ENCODE data around the gene CTNNA2.

The CTNNA2 gene

GRCh38 chr2:79846878-79847277 is 334.0 kb downstream of the CTNNA2 start:
- Histone ChIP-seq H3K9ac (no peak overlapping the region), H3K36me3 (no peaks in the 10 kb centered on the region), H3K27me3 (no peaks in the 10 kb centered on the region), H3K4me1 (no peaks in the 10 kb centered on the region), H4K20me1 (no peaks in the 10 kb centered on the region), H3K4me2 (no peak overlapping the region), H3K27ac (no peak overlapping the region), H3K4me3 (no peak overlapping the region), H3K9me3 (replicated peaks in 1 of 11) (no peaks in the 10 kb centered on the region)
- TF ChIP-seq Cebpa-rat (IDR thresholded peaks at IDR 0.05), result no peak

- Histone ChIP-seq H3K9ac (no peak overlapping the region), H3K4me1 (no peaks in the 10 kb centered on the region), H4K20me1 (no peaks in the 10 kb centered on the region), H3K27me3 (no peaks in the 10 kb centered on the region), H3K36me3 (no peaks in the 10 kb centered on the region), H3K9me3 (replicated peaks in 1 of 11) (no peaks in the 10 kb centered on the region), H3K4me3 (no peak overlapping the region), H3K27ac (no peak overlapping the region), H3K4me2 (no peak overlapping the region)
- no peak for TF ChIP-seq Cebpa-rat (IDR thresholded peaks at IDR 0.05)
These were observed 336.4 kb downstream of the CTNNA2 start for GRCh38 chr2:79849241-79849640.

- H3K27ac ChIP-seq, result no peak overlapping the region
- no peaks in the 10 kb centered on the region for H3K9me3 ChIP-seq (replicated peaks in 1 of 11)
- no peak overlapping the region for H3K4me3 ChIP-seq
- no peaks in the 10 kb centered on the region for H3K36me3 ChIP-seq
- H3K4me2 ChIP-seq, result no peak overlapping the region
- no peaks in the 10 kb centered on the region for H4K20me1 ChIP-seq
- no peaks in the 10 kb centered on the region for H3K4me1 ChIP-seq
- no peak overlapping the region for H3K9ac ChIP-seq
- H3K27me3 ChIP-seq, result no peaks in the 10 kb centered on the region
- no peak for TF ChIP-seq Cebpa-rat (IDR thresholded peaks at IDR 0.05)
These were observed 337.1 kb downstream of the CTNNA2 start for GRCh38 chr2:79849949-79850348.

- H3K36me3 ChIP-seq, result no peaks in the 10 kb centered on the region
- no peak overlapping the region for H3K27ac ChIP-seq
- no peaks in the 10 kb centered on the region for H3K9me3 ChIP-seq (replicated peaks in 1 of 11)
- no peaks in the 10 kb centered on the region for H3K4me1 ChIP-seq
- H3K9ac ChIP-seq, result no peak overlapping the region
- no peaks in the 10 kb centered on the region for H3K27me3 ChIP-seq
- TF ChIP-seq Cebpa-rat (IDR thresholded peaks at IDR 0.05), result no peak
- no peak overlapping the region for H3K4me3 ChIP-seq
- no peak overlapping the region for H3K4me2 ChIP-seq
- no peaks in the 10 kb centered on the region for H4K20me1 ChIP-seq
These were observed 338.1 kb downstream of the CTNNA2 start for GRCh38 chr2:79850912-79851311.

- Histone ChIP-seq H3K27ac (no peak overlapping the region), H3K36me3 (no peaks in the 10 kb centered on the region), H3K4me1 (no peaks in the 10 kb centered on the region), H3K9me3 (replicated peaks in 1 of 11) (no peaks in the 10 kb centered on the region), H3K4me3 (no peak overlapping the region), H4K20me1 (no peaks in the 10 kb centered on the region), H3K4me2 (no peak overlapping the region), H3K9ac (no peak overlapping the region), H3K27me3 (no peaks in the 10 kb centered on the region)
- TF ChIP-seq Cebpa-rat (IDR thresholded peaks at IDR 0.05), result no peak
These were observed 342.6 kb downstream of the CTNNA2 start for GRCh38 chr2:79855264-79856006.

GRCh38 chr2:79857888-79858287 is 345.0 kb downstream of the CTNNA2 start:
- Histone ChIP-seq H4K20me1 (no peaks in the 10 kb centered on the region), H3K27ac (no peak overlapping the region), H3K4me3 (no peak overlapping the region), H3K27me3 (no peaks in the 10 kb centered on the region), H3K36me3 (no peaks in the 10 kb centered on the region), H3K9ac (no peak overlapping the region), H3K4me1 (peaks cover 0 to 9% (median under 1%) of the 10 kb centered on the region in 10 experiments; a peak in 6 of 20 replicates), H3K9me3 (replicated peaks in 1 of 11) (no peaks in the 10 kb centered on the region), H3K4me2 (no peak overlapping the region)
- no peak for TF ChIP-seq Cebpa-rat (IDR thresholded peaks at IDR 0.05)

GRCh38 chr2:79860228-79861058 is 347.6 kb downstream of the CTNNA2 start:
- H3K27ac ChIP-seq, result no peak overlapping the region
- H3K4me1 ChIP-seq, result peaks cover 0 to 19% (median 9%) of the 10 kb centered on the region in 10 experiments; a peak in 7 of 20 replicates
- H3K9me3 ChIP-seq (replicated peaks in 1 of 11), result no peaks in the 10 kb centered on the region
- H3K27me3 ChIP-seq, result no peaks in the 10 kb centered on the region
- no peak overlapping the region for H3K4me3 ChIP-seq
- no peak overlapping the region for H3K9ac ChIP-seq
- no peak overlapping the region for H3K4me2 ChIP-seq
- TF ChIP-seq Cebpa-rat (IDR thresholded peaks at IDR 0.05), result no peak
- H4K20me1 ChIP-seq, result no peaks in the 10 kb centered on the region
- no peaks in the 10 kb centered on the region for H3K36me3 ChIP-seq

- H4K20me1 ChIP-seq, result no peaks in the 10 kb centered on the region
- no peaks in the 10 kb centered on the region for H3K27me3 ChIP-seq
- no peak overlapping the region for H3K4me3 ChIP-seq
- no peak overlapping the region for H3K27ac ChIP-seq
- H3K9ac ChIP-seq, result no peak overlapping the region
- H3K9me3 ChIP-seq (replicated peaks in 1 of 11), result no peaks in the 10 kb centered on the region
- H3K4me1 ChIP-seq, result peaks cover 0 to 19% (median 9%) of the 10 kb centered on the region in 10 experiments; a peak in 7 of 20 replicates
- no peaks in the 10 kb centered on the region for H3K36me3 ChIP-seq
- no peak for TF ChIP-seq Cebpa-rat (IDR thresholded peaks at IDR 0.05)
- H3K4me2 ChIP-seq, result no peak overlapping the region
These were observed 348.2 kb downstream of the CTNNA2 start for GRCh38 chr2:79861059-79861374.

GRCh38 chr2:79862756-79863155 is 349.9 kb downstream of the CTNNA2 start:
- Histone ChIP-seq H3K27me3 (no peaks in the 10 kb centered on the region), H3K9me3 (replicated peaks in 1 of 11) (no peaks in the 10 kb centered on the region), H3K27ac (no peak overlapping the region), H3K4me1 (peaks cover 0 to 21% (median 9%) of the 10 kb centered on the region in 10 experiments; a peak in 7 of 20 replicates), H3K36me3 (no peaks in the 10 kb centered on the region), H3K4me3 (no peak overlapping the region), H3K9ac (no peak overlapping the region), H3K4me2 (peak overlapping the region in 6 of 11 experiments; percentile 3 to 41 (median 20); a peak in 6 of 22 replicates), H4K20me1 (no peaks in the 10 kb centered on the region)
- no peak for TF ChIP-seq Cebpa-rat (IDR thresholded peaks at IDR 0.05)
